Measurements from ENCODE around the gene ZBTB34. TPM values are rescaled to one million over a fixed set of nuclear protein-coding genes. Genes with fewer than 3 reads are reported as not detected.

Gene ZBTB34
- total RNA-seq, 1 experiment from 2014 or later, result 2.7 TPM

- DNase-seq (ENCODE audit: low read depth), result no peak
Measured at GRCh38 chr9:126915846-126916543, 55.6 kb downstream of the ZBTB34 start.

- no peak for DNase-seq (ENCODE audit: low read depth)
Measured at GRCh38 chr9:126916909-126917308, 56.5 kb downstream of the ZBTB34 start.

- DNase-seq (ENCODE audit: low read depth), result no peak
Measured at GRCh38 chr9:126919193-126919592, 58.8 kb downstream of the ZBTB34 start.

GRCh38 chr9:126925876-126926275, 65.4 kb downstream of the ZBTB34 start:
- DNase-seq (ENCODE audit: low read depth), result no peak

GRCh38 chr9:126926364-126926763, 65.9 kb downstream of the ZBTB34 start:
- no peak for DNase-seq (ENCODE audit: low read depth)

GRCh38 chr9:126927419-126927818, 67.0 kb downstream of the ZBTB34 start:
- no peak for DNase-seq (ENCODE audit: low read depth)

GRCh38 chr9:126932871-126933321, 72.5 kb downstream of the ZBTB34 start:
- DNase-seq (ENCODE audit: low read depth), result no peak

- DNase-seq (ENCODE audit: low read depth), result no peak
Measured at GRCh38 chr9:126933334-126933980, 73.0 kb downstream of the ZBTB34 start.

GRCh38 chr9:126934441-126934840, 74.0 kb downstream of the ZBTB34 start:
- no peak for DNase-seq (ENCODE audit: low read depth)

Other genes starting within 250 kb of the ZBTB34 start
- gene LMX1B, start 246.7 kb upstream of the ZBTB34 start, total RNA-seq (2014; rRNA removed; shearing (Covaris generic)), result 0.55 and 1.3 TPM in 2 replicates
- 11.1 and 28.5 TPM in 2 replicates for gene ZBTB43, start 55.6 kb upstream of the ZBTB34 start, total RNA-seq (2014; rRNA removed; shearing (Covaris generic))
- 0.42 and 2.4 TPM in 2 replicates for gene RALGPS1, start 54.1 kb downstream of the ZBTB34 start, total RNA-seq (2014; rRNA removed; shearing (Covaris generic))